Measurements from ENCODE around the gene MAN1C1. TPM values are rescaled to one million over a fixed set of nuclear protein-coding genes. Genes with fewer than 3 reads are reported as not detected.

MAN1C1 gene
- polyA plus RNA-seq, 1 donor from 2014 or later: 1.3 TPM

- TF ChIP-seq POLR2AphosphoS5 (IDR thresholded peaks at IDR 0.05): no peak
- no peak for TF ChIP-seq MXI1 (conservative IDR thresholded peaks at IDR 0.05; ENCODE audit: poor library complexity, severe bottlenecking)
- TF ChIP-seq CTCF (IDR thresholded peaks at IDR 0.05; ENCODE audit: poor library complexity, severe bottlenecking): no peak
- TF ChIP-seq RAD21 (conservative IDR thresholded peaks at IDR 0.05): no peak
- no peak for TF ChIP-seq TAF1 (IDR thresholded peaks at IDR 0.05; ENCODE audit: low read depth)
- TF ChIP-seq EZH2 (IDR thresholded peaks at IDR 0.05; ENCODE audit: borderline replicate concordance, insufficient read depth, low read length, poor library complexity, severe bottlenecking): no peak
- no peak for TF ChIP-seq EP300 (conservative IDR thresholded peaks at IDR 0.05; ENCODE audit: poor library complexity, severe bottlenecking)
- TF ChIP-seq REST (IDR thresholded peaks at IDR 0.05; ENCODE audit: borderline replicate concordance): no peak
- TF ChIP-seq SMC3 (conservative IDR thresholded peaks at IDR 0.05; ENCODE audit: poor library complexity): no peak
- Histone ChIP-seq H3K79me2 (replicated peaks; ENCODE audit: insufficient read depth, low read length) (no peaks in the 10 kb centered on the region), H3K9me3 (ENCODE audit: low read length) (no peaks in the 10 kb centered on the region), H3F3A (ENCODE audit: insufficient read depth, low read length, poor library complexity, severe bottlenecking) (no peaks in the 10 kb centered on the region), H3K27ac (ENCODE audit: low read length) (no peak overlapping the region), H3K4me2 (ENCODE audit: low read length) (no peak overlapping the region), H3K27me3 (ENCODE audit: insufficient read depth, low read depth, low read length) (no peaks in the 10 kb centered on the region), H2AFZ (ENCODE audit: low read depth, low read length) (no peak overlapping the region), H4K20me1 (ENCODE audit: insufficient read depth) (no peaks in the 10 kb centered on the region), H3K36me3 (ENCODE audit: insufficient read depth, low read length) (no peaks in the 10 kb centered on the region), H3K9ac (ENCODE audit: low read length) (no peak overlapping the region), H3K9me2 (ENCODE audit: insufficient read depth, low read length) (no peaks in the 10 kb centered on the region), H3K4me3 (ENCODE audit: low read length) (no peak overlapping the region)
These were observed 72.0 kb downstream of the MAN1C1 start for GRCh38 chr1:25688390-25689119.

- Histone ChIP-seq H3K36me3 (ENCODE audit: insufficient read depth, low read length) (no peaks in the 10 kb centered on the region), H3K9me3 (ENCODE audit: low read length) (no peaks in the 10 kb centered on the region), H3K4me3 (ENCODE audit: low read length) (no peak overlapping the region), H3K9me2 (ENCODE audit: insufficient read depth, low read length) (no peaks in the 10 kb centered on the region), H3K9ac (ENCODE audit: low read length) (no peak overlapping the region), H3K79me2 (replicated peaks; ENCODE audit: insufficient read depth, low read length) (no peaks in the 10 kb centered on the region), H3F3A (ENCODE audit: insufficient read depth, low read length, poor library complexity, severe bottlenecking) (no peaks in the 10 kb centered on the region), H3K4me2 (ENCODE audit: low read length) (no peak overlapping the region), H2AFZ (ENCODE audit: low read depth, low read length) (no peak overlapping the region), H4K20me1 (ENCODE audit: insufficient read depth) (no peaks in the 10 kb centered on the region), H3K27me3 (ENCODE audit: insufficient read depth, low read depth, low read length) (no peaks in the 10 kb centered on the region), H3K27ac (ENCODE audit: low read length) (no peak overlapping the region)
- TF ChIP-seq TAF1 (IDR thresholded peaks at IDR 0.05; ENCODE audit: low read depth) (no peak), EZH2 (IDR thresholded peaks at IDR 0.05; ENCODE audit: borderline replicate concordance, insufficient read depth, low read length, poor library complexity, severe bottlenecking) (no peak), REST (IDR thresholded peaks at IDR 0.05; ENCODE audit: borderline replicate concordance) (no peak), EP300 (conservative IDR thresholded peaks at IDR 0.05; ENCODE audit: poor library complexity, severe bottlenecking) (no peak), CTCF (IDR thresholded peaks at IDR 0.05; ENCODE audit: poor library complexity, severe bottlenecking) (no peak), SMC3 (conservative IDR thresholded peaks at IDR 0.05; ENCODE audit: poor library complexity) (no peak)
These were observed 73.2 kb downstream of the MAN1C1 start for GRCh38 chr1:25689686-25690381.
